ENCODE data around the gene SH3RF2.

The SH3RF2 gene

GRCh38 chr5:146016764-146017484 lies 80.5 kb downstream of the SH3RF2 start:
- no peaks in the 10 kb centered on the region for H3K9me2 ChIP-seq (ENCODE audit: low read depth, low read length)
- no peaks in the 10 kb centered on the region for H4K20me1 ChIP-seq (ENCODE audit: insufficient read depth, low read length)
- H3K4me2 ChIP-seq (ENCODE audit: low read length): no peak overlapping the region
- H3K9me3 ChIP-seq (ENCODE audit: low read length): no peaks in the 10 kb centered on the region
- H3K36me3 ChIP-seq (ENCODE audit: insufficient read depth, low read length): no peaks in the 10 kb centered on the region
- no peak overlapping the region for H3K9ac ChIP-seq (ENCODE audit: low read length)
- H3K4me1 ChIP-seq (ENCODE audit: insufficient read depth, low read length, severe bottlenecking): no peaks in the 10 kb centered on the region
- no peak for TF ChIP-seq CTCF (IDR thresholded peaks at IDR 0.05; ENCODE audit: low read length)
- TF ChIP-seq EZH2 (IDR thresholded peaks at IDR 0.05; ENCODE audit: borderline replicate concordance, low read length): no peak
- H2AFZ ChIP-seq (ENCODE audit: low read length): no peak overlapping the region
- no peaks in the 10 kb centered on the region for H3F3A ChIP-seq (ENCODE audit: insufficient read depth, low read length)
- H3K79me2 ChIP-seq (ENCODE audit: insufficient read depth, low read length): no peaks in the 10 kb centered on the region
- no peak overlapping the region for H3K27ac ChIP-seq (ENCODE audit: low read depth, low read length, poor library complexity, severe bottlenecking)
- H3K27me3 ChIP-seq (ENCODE audit: insufficient read depth, low read length): no peaks in the 10 kb centered on the region
- no peak overlapping the region for H3K4me3 ChIP-seq (ENCODE audit: low read depth, low read length, poor library complexity, severe bottlenecking)

DNA sequence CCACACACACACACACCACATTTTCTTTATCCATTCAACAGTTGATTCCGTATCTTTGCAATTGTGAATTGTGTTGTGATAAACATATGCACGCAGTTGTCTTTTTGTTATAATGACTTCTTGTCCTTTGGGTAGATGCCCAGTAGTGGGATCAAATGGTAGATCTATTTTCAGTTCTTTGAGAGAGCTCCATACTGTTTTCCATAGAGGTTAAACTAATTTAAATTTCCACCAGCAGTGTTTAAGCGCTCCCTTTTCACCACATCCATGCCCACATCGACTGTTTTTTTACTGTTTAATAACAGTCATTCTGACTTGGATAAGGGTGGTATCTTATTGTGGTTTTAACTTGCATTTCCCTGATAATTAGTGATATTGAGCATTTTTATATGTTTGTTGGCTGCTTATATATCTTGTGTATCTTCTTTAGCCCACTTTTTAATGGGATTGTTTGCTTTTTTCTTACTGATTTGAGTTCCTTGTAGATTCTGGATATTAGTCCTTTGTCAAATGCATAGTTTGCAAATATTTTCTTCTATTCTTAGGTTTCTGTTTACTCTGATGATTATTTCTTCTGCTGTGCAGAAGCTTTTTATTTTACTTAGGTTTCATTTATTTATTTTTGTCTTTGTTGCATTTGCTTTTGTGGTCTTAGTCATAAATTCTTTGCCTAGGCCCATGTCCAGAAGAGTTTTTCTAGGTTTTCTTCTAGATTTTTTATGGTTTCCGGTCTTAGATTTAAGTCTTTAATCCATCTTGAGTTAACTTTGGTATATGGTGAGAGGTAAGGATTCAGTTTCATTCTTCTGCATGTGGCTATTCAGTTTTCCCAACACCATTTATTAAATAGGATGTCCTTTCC lies 82.4 kb downstream of the SH3RF2 start:
- Histone ChIP-seq H3K9ac (ENCODE audit: low read length) (no peak overlapping the region), H2AFZ (ENCODE audit: low read length) (no peak overlapping the region), H3K9me3 (ENCODE audit: low read length) (no peaks in the 10 kb centered on the region), H3K4me1 (ENCODE audit: insufficient read depth, low read length, severe bottlenecking) (no peaks in the 10 kb centered on the region), H3K27ac (ENCODE audit: low read depth, low read length, poor library complexity, severe bottlenecking) (no peak overlapping the region), H3K9me2 (ENCODE audit: low read depth, low read length) (no peaks in the 10 kb centered on the region), H3F3A (ENCODE audit: insufficient read depth, low read length) (no peaks in the 10 kb centered on the region), H3K79me2 (ENCODE audit: insufficient read depth, low read length) (no peaks in the 10 kb centered on the region), H3K4me2 (ENCODE audit: low read length) (no peak overlapping the region), H4K20me1 (ENCODE audit: insufficient read depth, low read length) (no peaks in the 10 kb centered on the region), H3K4me3 (ENCODE audit: low read depth, low read length, poor library complexity, severe bottlenecking) (no peak overlapping the region), H3K36me3 (ENCODE audit: insufficient read depth, low read length) (no peaks in the 10 kb centered on the region), H3K27me3 (ENCODE audit: insufficient read depth, low read length) (no peaks in the 10 kb centered on the region)
- TF ChIP-seq CTCF (IDR thresholded peaks at IDR 0.05; ENCODE audit: low read length) (no peak), EZH2 (IDR thresholded peaks at IDR 0.05; ENCODE audit: borderline replicate concordance, low read length) (no peak)

DNA sequence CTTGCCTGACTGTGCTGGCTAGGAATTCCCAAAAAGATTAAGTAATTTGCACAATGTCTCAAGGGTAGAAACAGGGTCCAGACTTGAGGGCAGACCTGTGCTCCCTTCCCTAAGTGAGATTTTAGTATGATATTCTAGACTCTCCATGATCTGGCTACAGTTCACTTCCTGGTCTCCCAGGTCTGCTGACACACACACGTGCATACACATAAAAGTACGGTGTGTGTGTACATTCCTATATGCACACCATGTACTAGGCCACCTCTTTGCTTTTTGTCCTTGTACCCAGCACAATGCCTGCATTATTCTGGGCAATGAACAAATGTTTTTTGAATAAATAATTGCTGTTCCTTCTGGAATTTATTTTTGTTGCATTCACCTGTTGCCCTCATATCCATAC lies 83.7 kb downstream of the SH3RF2 start:
- no peaks in the 10 kb centered on the region for H3K79me2 ChIP-seq (ENCODE audit: insufficient read depth, low read length)
- no peaks in the 10 kb centered on the region for H3K4me1 ChIP-seq (ENCODE audit: insufficient read depth, low read length, severe bottlenecking)
- no peak overlapping the region for H3K9ac ChIP-seq (ENCODE audit: low read length)
- H3F3A ChIP-seq (ENCODE audit: insufficient read depth, low read length): no peaks in the 10 kb centered on the region
- no peaks in the 10 kb centered on the region for H4K20me1 ChIP-seq (ENCODE audit: insufficient read depth, low read length)
- H2AFZ ChIP-seq (ENCODE audit: low read length): no peak overlapping the region
- no peak overlapping the region for H3K4me2 ChIP-seq (ENCODE audit: low read length)
- H3K27me3 ChIP-seq (ENCODE audit: insufficient read depth, low read length): no peaks in the 10 kb centered on the region; the same call in 1 of the 2 replicates
- no peaks in the 10 kb centered on the region for H3K36me3 ChIP-seq (ENCODE audit: insufficient read depth, low read length)
- no peak overlapping the region for H3K27ac ChIP-seq (ENCODE audit: low read depth, low read length, poor library complexity, severe bottlenecking)
- TF ChIP-seq EZH2 (IDR thresholded peaks at IDR 0.05; ENCODE audit: borderline replicate concordance, low read length): no peak
- TF ChIP-seq CTCF (IDR thresholded peaks at IDR 0.05; ENCODE audit: low read length): no peak
- no peaks in the 10 kb centered on the region for H3K9me3 ChIP-seq (ENCODE audit: low read length)
- no peaks in the 10 kb centered on the region for H3K9me2 ChIP-seq (ENCODE audit: low read depth, low read length)
- H3K4me3 ChIP-seq (ENCODE audit: low read depth, low read length, poor library complexity, severe bottlenecking): no peak overlapping the region

Measured in OCI-LY1 (cell line).